GM23338 (cell line): Measurements from ENCODE around the gene CECR2. TPM values are rescaled to one million over a fixed set of nuclear protein-coding genes. Genes with fewer than 3 reads are reported as not detected.

Experiments
- ATAC-seq: fragments of 200-7000 bp; cut with Tn5 transposase; 3 replicates; pipeline ENCODE4 v1.9.1; 2020
- DNase-seq: peaks from one replicate; pipeline ENCODE4 v3.0.0-alpha.2; 2015; ENCODE audit warnings: low spot score
- H2AFZ ChIP-seq: fragments of 200-600 bp; sonication (generic); 2 replicates; pipeline ENCODE4 v1.8.0; 2016; ENCODE audit warnings: antibody characterized with exemption, mild to moderate bottlenecking, moderate library complexity
- H3F3A ChIP-seq: fragments of 200-600 bp; sonication (generic); replicated peaks from 2 replicates; pipeline ENCODE4 v1.8.0; 2017; ENCODE audit warnings: antibody characterized with exemption, mixed run types, low read depth
- H3K27ac ChIP-seq: fragments of 200-600 bp; sonication (generic); 2 replicates; pipeline ENCODE4 v1.6.1; 2016; ENCODE audit warnings: low read depth
- H3K27me3 ChIP-seq: fragments of 200-600 bp; sonication (generic); 2 replicates; pipeline ENCODE4 v1.8.0; 2016; ENCODE audit warnings: mild to moderate bottlenecking, mixed run types, moderate library complexity; ENCODE audit not compliant: insufficient read depth
- H3K36me3 ChIP-seq: fragments of 200-600 bp; sonication (generic); 2 replicates; pipeline ENCODE4 v1.8.0; 2016; ENCODE audit warnings: mild to moderate bottlenecking; ENCODE audit not compliant: insufficient read depth
- H3K4me1 ChIP-seq: fragments of 200-600 bp; sonication (generic); 2 replicates; pipeline ENCODE4 v1.8.0; 2016; ENCODE audit warnings: mild to moderate bottlenecking, moderate library complexity; ENCODE audit not compliant: insufficient read depth
- H3K4me2 ChIP-seq: fragments of 200-600 bp; sonication (generic); 2 replicates; pipeline ENCODE4 v1.7.1; 2017; ENCODE audit warnings: mixed run types
- H3K4me3 ChIP-seq: fragments of 200-600 bp; sonication (generic); 2 replicates; pipeline ENCODE4 v1.6.1; 2016; ENCODE audit warnings: mixed run types
- H3K79me2 ChIP-seq: fragments of 200-600 bp; sonication (generic); replicated peaks from 2 replicates; pipeline ENCODE4 v1.8.0; 2017; ENCODE audit warnings: mild to moderate bottlenecking; ENCODE audit not compliant: insufficient read depth
- H3K9me2 ChIP-seq: fragments of 200-600 bp; sonication (generic); 2 replicates; pipeline ENCODE4 v1.8.0; 2017; ENCODE audit not compliant: insufficient read depth
- H4K20me1 ChIP-seq: fragments of 200-600 bp; sonication (generic); replicated peaks from 2 replicates; pipeline ENCODE4 v1.8.0; 2017; ENCODE audit warnings: mild to moderate bottlenecking; ENCODE audit not compliant: insufficient read depth
- H3K27ac Mint-ChIP-seq: 2 replicates; pipeline ENCODE4 v1.8.0; 2020; ENCODE audit warnings: inconsistent platforms, mild to moderate bottlenecking, moderate library complexity, mixed read lengths
- H3K27me3 Mint-ChIP-seq: 3 replicates; pipeline ENCODE4 v1.8.0; 2022; ENCODE audit warnings: low read depth, mild to moderate bottlenecking, moderate library complexity, mixed read lengths, inconsistent platforms; ENCODE audit not compliant: insufficient read depth, poor library complexity
- H3K36me3 Mint-ChIP-seq: 3 replicates; pipeline ENCODE4 v1.8.0; 2021; ENCODE audit warnings: low read depth, mild to moderate bottlenecking, inconsistent platforms, moderate library complexity, mixed read lengths
- H3K4me1 Mint-ChIP-seq: 3 replicates; pipeline ENCODE4 v1.8.0; 2020; ENCODE audit warnings: mild to moderate bottlenecking, inconsistent platforms, mixed read lengths
- H3K4me3 Mint-ChIP-seq: 3 replicates; pipeline ENCODE4 v1.8.0; 2021; ENCODE audit warnings: moderate library complexity, mild to moderate bottlenecking, inconsistent platforms, mixed read lengths
- H3K9me3 Mint-ChIP-seq: 3 replicates; pipeline ENCODE4 v1.8.0; 2020; ENCODE audit warnings: moderate library complexity, mild to moderate bottlenecking, inconsistent platforms, mixed read lengths
- CREB1 ChIP-seq: fragments of 250-450 bp; sonication (Bioruptor Pico); IDR thresholded peaks from 2 replicates; pipeline ENCODE4 v1.5.0; 2020; ENCODE audit warnings: low read depth, mild to moderate bottlenecking, moderate library complexity
- EZH2 ChIP-seq: fragments of 200-600 bp; sonication (generic); IDR thresholded peaks from one replicate; pipeline ENCODE4 v1.8.0; 2017; ENCODE audit warnings: antibody characterized with exemption, mild to moderate bottlenecking, low read depth; ENCODE audit not compliant: unreplicated experiment
- EZH2phosphoT487 ChIP-seq: fragments of 200-600 bp; sonication (generic); IDR thresholded peaks from one replicate; pipeline ENCODE4 v1.8.1; 2018; ENCODE audit warnings: antibody characterized with exemption; ENCODE audit not compliant: unreplicated experiment
- JUNB ChIP-seq: IDR thresholded peaks from one replicate; pipeline ENCODE4 v1.6.1; 2016; ENCODE audit warnings: antibody characterized with exemption; ENCODE audit not compliant: unreplicated experiment
- NANOG ChIP-seq: IDR thresholded peaks from 2 replicates; pipeline ENCODE4 v1.6.1; 2016; ENCODE audit warnings: antibody characterized with exemption, borderline replicate concordance
- POLR2AphosphoS5 ChIP-seq: IDR thresholded peaks from 2 replicates; pipeline ENCODE4 v1.6.1; 2016; ENCODE audit warnings: antibody characterized with exemption, low read depth
- STAT1 ChIP-seq: IDR thresholded peaks from one replicate; pipeline ENCODE4 v1.6.1; 2016; ENCODE audit warnings: antibody characterized with exemption; ENCODE audit not compliant: unreplicated experiment
- ZNF114 ChIP-seq: fragments of 250-450 bp; sonication (Bioruptor Pico); IDR thresholded peaks from 2 replicates; pipeline ENCODE4 v1.5.0; 2020; ENCODE audit warnings: mild to moderate bottlenecking, moderate library complexity
- ZNF331 ChIP-seq: fragments of 250-450 bp; sonication (Bioruptor Pico); IDR thresholded peaks from 2 replicates; pipeline ENCODE4 v1.5.0; 2020; ENCODE audit warnings: low read depth, mild to moderate bottlenecking, moderate library complexity
- polyA plus RNA-seq: library from polyadenylated mRNA; unstranded; fragments of >200 nt; fragmentation: Nextera tagmentation; extraction: Ambion mirVana; gene quantifications from 2 replicates; pipeline ENCODE4 v1.2.1, GENCODE V29; 2016
- total RNA-seq: library from RNA; depleted of rRNA; stranded (reverse); fragments of >200 nt; shearing (Covaris generic); gene quantifications from 2 replicates; pipeline ENCODE4 v1.2.3, GENCODE V29; 2014
- TF ChIP-seq, protein P1 (sequence below): fragments of 250-450 bp; sonication (Bioruptor Pico); IDR thresholded peaks from 2 replicates; pipeline ENCODE4 v1.5.0; 2020; ENCODE audit warnings: mild to moderate bottlenecking, moderate library complexity
- TF ChIP-seq, protein P2 (sequence below): IDR thresholded peaks from 2 replicates; pipeline ENCODE4 v1.6.1; 2016; ENCODE audit warnings: antibody characterized with exemption
- TF ChIP-seq, protein P3 (sequence below), 2 experiments: fragments of 200-600 bp in 1 of 2; sonication (generic) in 1 of 2; conservative IDR thresholded peaks; 2 replicates each; pipeline versions ENCODE4 v1.5.1 to v1.6.1; 2016 to 2017; ENCODE audit warnings: antibody characterized with exemption in 2 of 2, low read depth in 2 of 2, mild to moderate bottlenecking in 2 of 2, moderate library complexity in 1 of 2
- TF ChIP-seq, protein P4 (sequence below): IDR thresholded peaks from one replicate; pipeline ENCODE4 v1.6.1; 2018; ENCODE audit warnings: antibody characterized with exemption; ENCODE audit not compliant: unreplicated experiment

CECR2 gene
- total and polyA plus RNA-seq, 2 experiments from 2014 or later = 18.4 to 110 TPM

DNA sequence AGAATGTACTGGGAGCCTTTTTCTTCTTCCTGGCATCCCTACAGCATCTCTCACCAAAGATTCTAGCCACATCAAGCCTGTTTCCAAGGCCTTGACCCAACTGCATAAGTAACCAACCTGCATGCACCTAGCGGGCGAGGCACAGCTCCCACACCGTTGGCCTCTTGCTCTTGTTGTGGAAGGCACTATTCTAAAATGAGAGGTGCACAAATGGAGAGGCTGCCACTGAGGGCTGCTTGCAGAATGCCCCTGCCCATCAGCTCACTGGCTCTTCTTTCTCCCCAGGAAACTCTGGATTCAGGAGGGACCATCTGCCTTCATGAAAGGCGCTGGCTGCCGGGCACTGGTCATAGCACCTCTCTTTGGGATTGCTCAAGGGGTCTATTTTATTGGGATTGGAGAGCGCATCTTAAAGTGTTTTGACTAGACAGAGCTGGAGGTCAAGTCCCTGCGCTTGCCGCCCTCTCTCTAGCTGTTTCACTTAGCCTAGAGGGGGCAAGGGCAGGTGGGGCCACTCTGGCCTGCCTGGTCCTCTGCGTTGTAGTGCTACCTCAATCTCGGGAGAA lies 220.6 kb downstream of the CECR2 start:
- peaks cover 31% of the 10 kb centered on the region for H3K36me3 ChIP-seq
- H3K4me1 ChIP-seq = no peaks in the 10 kb centered on the region
- H3K4me3 ChIP-seq = no peak overlapping the region
- H3K27ac Mint-ChIP-seq = no peak overlapping the region
- no peak for DNase-seq
- 0 out of 2 replicates have a peak, but pooled peaks cover 3% of the 10 kb centered on the region for H3F3A ChIP-seq
- H3K9me3 Mint-ChIP-seq = no peaks in the 10 kb centered on the region
- no peaks in the 10 kb centered on the region for H3K27me3 ChIP-seq
- H3K4me3 Mint-ChIP-seq = no peak overlapping the region
- H3K27me3 Mint-ChIP-seq = no peaks in the 10 kb centered on the region
- no peak for ATAC-seq
- H3K4me2 ChIP-seq = no peak overlapping the region
- H4K20me1 ChIP-seq = 0 out of 2 replicates have a peak, but pooled peaks cover 3% of the 10 kb centered on the region
- TF ChIP-seq POLR2AphosphoS5 = no peak
- no peak for TF ChIP-seq NANOG
- TF ChIP-seq, protein P1, sequence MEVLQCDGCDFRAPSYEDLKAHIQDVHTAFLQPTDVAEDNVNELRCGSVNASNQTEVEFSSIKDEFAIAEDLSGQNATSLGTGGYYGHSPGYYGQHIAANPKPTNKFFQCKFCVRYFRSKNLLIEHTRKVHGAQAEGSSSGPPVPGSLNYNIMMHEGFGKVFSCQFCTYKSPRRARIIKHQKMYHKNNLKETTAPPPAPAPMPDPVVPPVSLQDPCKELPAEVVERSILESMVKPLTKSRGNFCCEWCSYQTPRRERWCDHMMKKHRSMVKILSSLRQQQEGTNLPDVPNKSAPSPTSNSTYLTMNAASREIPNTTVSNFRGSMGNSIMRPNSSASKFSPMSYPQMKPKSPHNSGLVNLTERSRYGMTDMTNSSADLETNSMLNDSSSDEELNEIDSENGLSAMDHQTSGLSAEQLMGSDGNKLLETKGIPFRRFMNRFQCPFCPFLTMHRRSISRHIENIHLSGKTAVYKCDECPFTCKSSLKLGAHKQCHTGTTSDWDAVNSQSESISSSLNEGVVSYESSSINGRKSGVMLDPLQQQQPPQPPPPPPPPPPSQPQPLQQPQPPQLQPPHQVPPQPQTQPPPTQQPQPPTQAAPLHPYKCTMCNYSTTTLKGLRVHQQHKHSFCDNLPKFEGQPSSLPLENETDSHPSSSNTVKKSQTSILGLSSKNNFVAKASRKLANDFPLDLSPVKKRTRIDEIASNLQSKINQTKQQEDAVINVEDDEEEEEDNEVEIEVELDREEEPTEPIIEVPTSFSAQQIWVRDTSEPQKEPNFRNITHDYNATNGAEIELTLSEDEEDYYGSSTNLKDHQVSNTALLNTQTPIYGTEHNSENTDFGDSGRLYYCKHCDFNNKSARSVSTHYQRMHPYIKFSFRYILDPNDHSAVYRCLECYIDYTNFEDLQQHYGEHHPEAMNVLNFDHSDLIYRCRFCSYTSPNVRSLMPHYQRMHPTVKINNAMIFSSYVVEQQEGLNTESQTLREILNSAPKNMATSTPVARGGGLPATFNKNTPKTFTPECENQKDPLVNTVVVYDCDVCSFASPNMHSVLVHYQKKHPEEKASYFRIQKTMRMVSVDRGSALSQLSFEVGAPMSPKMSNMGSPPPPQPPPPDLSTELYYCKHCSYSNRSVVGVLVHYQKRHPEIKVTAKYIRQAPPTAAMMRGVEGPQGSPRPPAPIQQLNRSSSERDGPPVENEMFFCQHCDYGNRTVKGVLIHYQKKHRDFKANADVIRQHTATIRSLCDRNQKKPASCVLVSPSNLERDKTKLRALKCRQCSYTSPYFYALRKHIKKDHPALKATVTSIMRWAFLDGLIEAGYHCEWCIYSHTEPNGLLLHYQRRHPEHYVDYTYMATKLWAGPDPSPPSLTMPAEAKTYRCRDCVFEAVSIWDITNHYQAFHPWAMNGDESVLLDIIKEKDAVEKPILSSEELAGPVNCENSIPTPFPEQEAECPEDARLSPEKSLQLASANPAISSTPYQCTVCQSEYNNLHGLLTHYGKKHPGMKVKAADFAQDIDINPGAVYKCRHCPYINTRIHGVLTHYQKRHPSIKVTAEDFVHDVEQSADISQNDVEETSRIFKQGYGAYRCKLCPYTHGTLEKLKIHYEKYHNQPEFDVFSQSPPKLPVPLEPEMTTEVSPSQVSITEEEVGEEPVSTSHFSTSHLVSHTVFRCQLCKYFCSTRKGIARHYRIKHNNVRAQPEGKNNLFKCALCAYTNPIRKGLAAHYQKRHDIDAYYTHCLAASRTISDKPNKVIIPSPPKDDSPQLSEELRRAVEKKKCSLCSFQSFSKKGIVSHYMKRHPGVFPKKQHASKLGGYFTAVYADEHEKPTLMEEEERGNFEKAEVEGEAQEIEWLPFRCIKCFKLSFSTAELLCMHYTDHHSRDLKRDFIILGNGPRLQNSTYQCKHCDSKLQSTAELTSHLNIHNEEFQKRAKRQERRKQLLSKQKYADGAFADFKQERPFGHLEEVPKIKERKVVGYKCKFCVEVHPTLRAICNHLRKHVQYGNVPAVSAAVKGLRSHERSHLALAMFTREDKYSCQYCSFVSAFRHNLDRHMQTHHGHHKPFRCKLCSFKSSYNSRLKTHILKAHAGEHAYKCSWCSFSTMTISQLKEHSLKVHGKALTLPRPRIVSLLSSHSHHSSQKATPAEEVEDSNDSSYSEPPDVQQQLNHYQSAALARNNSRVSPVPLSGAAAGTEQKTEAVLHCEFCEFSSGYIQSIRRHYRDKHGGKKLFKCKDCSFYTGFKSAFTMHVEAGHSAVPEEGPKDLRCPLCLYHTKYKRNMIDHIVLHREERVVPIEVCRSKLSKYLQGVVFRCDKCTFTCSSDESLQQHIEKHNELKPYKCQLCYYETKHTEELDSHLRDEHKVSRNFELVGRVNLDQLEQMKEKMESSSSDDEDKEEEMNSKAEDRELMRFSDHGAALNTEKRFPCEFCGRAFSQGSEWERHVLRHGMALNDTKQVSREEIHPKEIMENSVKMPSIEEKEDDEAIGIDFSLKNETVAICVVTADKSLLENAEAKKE = no peak
- TF ChIP-seq CREB1 = no peak
- TF ChIP-seq EZH2phosphoT487 = no peak
- TF ChIP-seq ZNF331 (CRISPR knock-in tag) = no peak
- TF ChIP-seq STAT1 = no peak
- TF ChIP-seq ZNF114 (CRISPR knock-in tag) = no peak
- TF ChIP-seq, protein P2, sequence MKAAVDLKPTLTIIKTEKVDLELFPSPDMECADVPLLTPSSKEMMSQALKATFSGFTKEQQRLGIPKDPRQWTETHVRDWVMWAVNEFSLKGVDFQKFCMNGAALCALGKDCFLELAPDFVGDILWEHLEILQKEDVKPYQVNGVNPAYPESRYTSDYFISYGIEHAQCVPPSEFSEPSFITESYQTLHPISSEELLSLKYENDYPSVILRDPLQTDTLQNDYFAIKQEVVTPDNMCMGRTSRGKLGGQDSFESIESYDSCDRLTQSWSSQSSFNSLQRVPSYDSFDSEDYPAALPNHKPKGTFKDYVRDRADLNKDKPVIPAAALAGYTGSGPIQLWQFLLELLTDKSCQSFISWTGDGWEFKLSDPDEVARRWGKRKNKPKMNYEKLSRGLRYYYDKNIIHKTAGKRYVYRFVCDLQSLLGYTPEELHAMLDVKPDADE = no peak
- TF ChIP-seq, protein P3, sequence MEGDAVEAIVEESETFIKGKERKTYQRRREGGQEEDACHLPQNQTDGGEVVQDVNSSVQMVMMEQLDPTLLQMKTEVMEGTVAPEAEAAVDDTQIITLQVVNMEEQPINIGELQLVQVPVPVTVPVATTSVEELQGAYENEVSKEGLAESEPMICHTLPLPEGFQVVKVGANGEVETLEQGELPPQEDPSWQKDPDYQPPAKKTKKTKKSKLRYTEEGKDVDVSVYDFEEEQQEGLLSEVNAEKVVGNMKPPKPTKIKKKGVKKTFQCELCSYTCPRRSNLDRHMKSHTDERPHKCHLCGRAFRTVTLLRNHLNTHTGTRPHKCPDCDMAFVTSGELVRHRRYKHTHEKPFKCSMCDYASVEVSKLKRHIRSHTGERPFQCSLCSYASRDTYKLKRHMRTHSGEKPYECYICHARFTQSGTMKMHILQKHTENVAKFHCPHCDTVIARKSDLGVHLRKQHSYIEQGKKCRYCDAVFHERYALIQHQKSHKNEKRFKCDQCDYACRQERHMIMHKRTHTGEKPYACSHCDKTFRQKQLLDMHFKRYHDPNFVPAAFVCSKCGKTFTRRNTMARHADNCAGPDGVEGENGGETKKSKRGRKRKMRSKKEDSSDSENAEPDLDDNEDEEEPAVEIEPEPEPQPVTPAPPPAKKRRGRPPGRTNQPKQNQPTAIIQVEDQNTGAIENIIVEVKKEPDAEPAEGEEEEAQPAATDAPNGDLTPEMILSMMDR (conservative IDR thresholded peaks at IDR 0.05; ENCODE audit: low read depth in 2 of 2) = no peak
- TF ChIP-seq, protein P4, sequence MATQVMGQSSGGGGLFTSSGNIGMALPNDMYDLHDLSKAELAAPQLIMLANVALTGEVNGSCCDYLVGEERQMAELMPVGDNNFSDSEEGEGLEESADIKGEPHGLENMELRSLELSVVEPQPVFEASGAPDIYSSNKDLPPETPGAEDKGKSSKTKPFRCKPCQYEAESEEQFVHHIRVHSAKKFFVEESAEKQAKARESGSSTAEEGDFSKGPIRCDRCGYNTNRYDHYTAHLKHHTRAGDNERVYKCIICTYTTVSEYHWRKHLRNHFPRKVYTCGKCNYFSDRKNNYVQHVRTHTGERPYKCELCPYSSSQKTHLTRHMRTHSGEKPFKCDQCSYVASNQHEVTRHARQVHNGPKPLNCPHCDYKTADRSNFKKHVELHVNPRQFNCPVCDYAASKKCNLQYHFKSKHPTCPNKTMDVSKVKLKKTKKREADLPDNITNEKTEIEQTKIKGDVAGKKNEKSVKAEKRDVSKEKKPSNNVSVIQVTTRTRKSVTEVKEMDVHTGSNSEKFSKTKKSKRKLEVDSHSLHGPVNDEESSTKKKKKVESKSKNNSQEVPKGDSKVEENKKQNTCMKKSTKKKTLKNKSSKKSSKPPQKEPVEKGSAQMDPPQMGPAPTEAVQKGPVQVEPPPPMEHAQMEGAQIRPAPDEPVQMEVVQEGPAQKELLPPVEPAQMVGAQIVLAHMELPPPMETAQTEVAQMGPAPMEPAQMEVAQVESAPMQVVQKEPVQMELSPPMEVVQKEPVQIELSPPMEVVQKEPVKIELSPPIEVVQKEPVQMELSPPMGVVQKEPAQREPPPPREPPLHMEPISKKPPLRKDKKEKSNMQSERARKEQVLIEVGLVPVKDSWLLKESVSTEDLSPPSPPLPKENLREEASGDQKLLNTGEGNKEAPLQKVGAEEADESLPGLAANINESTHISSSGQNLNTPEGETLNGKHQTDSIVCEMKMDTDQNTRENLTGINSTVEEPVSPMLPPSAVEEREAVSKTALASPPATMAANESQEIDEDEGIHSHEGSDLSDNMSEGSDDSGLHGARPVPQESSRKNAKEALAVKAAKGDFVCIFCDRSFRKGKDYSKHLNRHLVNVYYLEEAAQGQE = no peak
- TF ChIP-seq JUNB = no peak
- TF ChIP-seq EZH2 = no peak
- H3K9me2 ChIP-seq = no peaks in the 10 kb centered on the region
- no peaks in the 10 kb centered on the region for H3K79me2 ChIP-seq
- H3K36me3 Mint-ChIP-seq = peaks cover 48% of the 10 kb centered on the region
- no peak overlapping the region for H2AFZ ChIP-seq
- H3K27ac ChIP-seq = peak overlapping the region; percentile 87; the same call in 1 of the 2 replicates
- H3K4me1 Mint-ChIP-seq = no peaks in the 10 kb centered on the region; the same call in 2 of the 3 replicates
